Erythroblast (primary cell): ENCODE data around the gene TBCK.
"Not testable (repeated sequence)": the region's sequence is repeated elsewhere in the genome, so short reads cannot be mapped to it uniquely, and the experiment has no call there.

Source experiments
- GATA1 ChIP-seq: IDR thresholded peaks from 2 replicates; pipeline ENCODE4 v1.6.1; 2011; ENCODE audit warnings: low read depth, mild to moderate bottlenecking, control low read depth, low read length, moderate library complexity
- POLR2A ChIP-seq: IDR thresholded peaks from 2 replicates; pipeline ENCODE4 v1.6.1; 2011; ENCODE audit warnings: mild to moderate bottlenecking, low read length

DNA sequence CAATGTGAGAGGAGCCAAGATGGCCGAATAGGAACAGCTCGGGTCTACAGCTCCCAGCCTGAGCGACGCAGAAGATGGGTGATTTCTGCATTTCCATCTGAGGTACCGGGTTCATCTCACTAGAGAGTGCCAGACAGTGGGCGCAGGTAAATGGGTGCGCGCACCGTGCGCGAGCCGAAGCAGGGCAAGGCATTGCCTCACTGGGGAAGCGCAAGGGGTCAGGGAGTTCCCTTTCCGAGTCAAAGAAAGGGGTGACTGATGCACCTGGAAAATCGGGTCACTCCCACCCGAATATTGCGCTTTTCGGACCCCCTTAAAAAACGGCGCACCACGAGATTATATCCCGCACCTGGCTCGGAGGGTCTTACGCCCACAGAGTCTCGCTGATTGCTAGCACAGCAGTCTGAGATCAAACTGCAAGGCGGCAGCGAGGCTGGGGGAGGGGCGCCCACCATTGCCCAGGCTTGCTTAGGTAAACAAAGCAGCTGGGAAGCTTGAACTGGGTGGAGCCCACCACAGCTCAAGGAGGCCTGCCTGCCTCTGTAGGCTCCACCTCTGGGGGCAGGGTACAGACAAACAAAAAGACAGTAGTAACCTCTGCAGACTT lies 196.0 kb downstream of the TBCK start:
- not testable (repeated sequence) for TF ChIP-seq POLR2A, GATA1
